HG03558 (cell line): ENCODE data around the gene SPSB4.
"Not testable (repeated sequence)": the region's sequence is repeated elsewhere in the genome, so short reads cannot be mapped to it uniquely, and the experiment has no call there.

Experiments used
- ATAC-seq: cut with Tn5 transposase; IDR thresholded peaks from one replicate; pipeline ENCODE4 v1.9.1; 2021; ENCODE audit warnings: moderate number of reproducible peaks; ENCODE audit not compliant: unreplicated experiment; ENCODE audit errors: extremely low read depth

SPSB4 gene

DNA sequence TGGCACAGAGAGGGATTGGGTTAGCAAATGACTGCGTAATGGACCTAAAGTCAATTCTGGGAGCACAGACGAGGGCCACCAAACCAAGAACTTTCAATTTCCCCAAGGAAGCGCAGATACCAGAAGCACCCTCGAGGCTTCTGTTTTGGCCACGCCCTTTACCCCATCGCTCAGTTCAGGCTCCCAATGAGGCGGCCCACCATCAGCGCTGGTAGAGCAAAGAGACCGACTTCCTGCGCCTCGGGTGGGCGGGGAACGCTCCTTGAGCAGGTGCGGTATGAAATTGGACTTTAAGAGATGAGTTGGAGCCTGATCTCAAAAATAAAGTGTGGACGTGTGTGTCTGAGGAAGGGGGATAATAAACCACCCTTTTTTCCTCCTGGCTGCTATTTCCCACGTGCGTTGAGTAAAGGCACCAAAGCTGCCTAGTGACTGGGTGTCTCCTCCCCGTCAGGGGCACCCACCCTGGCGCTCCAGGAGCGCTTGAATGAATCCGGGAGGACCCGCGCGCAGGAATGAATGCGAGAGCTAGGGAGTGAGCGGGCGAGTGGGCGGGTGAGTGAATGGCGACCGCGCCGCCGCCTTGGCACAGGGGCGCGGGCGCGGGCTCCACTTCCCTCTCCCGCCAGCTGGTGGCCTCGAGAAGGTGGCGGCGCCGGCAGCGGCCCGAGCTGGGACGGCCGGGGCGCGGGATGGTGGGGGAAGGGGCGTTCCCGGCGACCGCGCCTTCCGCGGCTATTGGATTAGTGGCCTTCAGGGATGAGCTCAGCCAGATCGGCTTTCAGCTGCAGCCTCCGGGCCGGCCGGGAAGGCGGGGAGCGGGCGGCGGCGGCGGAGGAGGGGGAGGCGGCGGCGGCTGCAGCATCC lies at the start of gene SPSB4:
Gene SPSB4 (plus strand): TSS at position 772 of the 867 bp plus-strand sequence. CDS start 14,758 bp downstream, outside the sequence.
- ATAC-seq, result no peak

DNA sequence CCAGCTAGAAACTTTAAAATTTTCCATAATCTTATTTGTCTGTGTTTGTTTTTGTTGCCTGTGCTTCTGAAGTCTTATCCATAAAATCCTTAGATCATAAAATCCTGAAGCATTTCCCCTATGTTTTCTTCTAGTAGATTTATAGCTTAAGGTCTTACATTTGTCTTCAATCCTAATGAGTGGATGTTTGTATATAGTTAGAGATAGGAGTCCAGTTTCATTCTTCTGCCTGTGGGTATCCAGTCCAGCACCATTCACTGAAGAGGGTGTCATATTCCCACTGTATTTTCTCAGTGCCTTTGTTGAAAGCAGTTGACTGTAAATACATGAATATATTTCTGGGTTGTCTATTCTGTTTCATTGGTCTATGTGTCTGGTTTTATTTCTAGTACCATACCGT lies 44.8 kb upstream of the SPSB4 start:
- no peak for ATAC-seq

DNA sequence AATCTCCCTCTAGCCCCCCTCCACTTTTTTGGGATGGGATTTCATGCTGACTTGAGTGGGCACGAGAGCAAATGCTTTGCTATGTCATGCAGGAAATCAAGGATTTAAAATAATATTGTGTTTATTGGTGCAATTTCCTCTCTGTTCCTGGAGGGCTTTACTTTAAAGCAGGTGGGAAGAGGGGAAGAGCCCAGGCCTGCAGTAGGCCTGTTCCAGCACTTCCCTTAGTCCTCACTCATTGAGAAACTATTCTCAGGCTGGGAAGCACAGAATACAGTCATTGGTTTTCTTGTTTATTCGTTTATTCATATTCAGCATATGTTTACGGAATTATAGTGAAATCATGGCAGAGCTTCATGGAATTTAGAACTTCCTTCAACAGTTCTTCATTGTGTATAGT lies 41.7 kb upstream of the SPSB4 start:
- ATAC-seq, result no peak

DNA sequence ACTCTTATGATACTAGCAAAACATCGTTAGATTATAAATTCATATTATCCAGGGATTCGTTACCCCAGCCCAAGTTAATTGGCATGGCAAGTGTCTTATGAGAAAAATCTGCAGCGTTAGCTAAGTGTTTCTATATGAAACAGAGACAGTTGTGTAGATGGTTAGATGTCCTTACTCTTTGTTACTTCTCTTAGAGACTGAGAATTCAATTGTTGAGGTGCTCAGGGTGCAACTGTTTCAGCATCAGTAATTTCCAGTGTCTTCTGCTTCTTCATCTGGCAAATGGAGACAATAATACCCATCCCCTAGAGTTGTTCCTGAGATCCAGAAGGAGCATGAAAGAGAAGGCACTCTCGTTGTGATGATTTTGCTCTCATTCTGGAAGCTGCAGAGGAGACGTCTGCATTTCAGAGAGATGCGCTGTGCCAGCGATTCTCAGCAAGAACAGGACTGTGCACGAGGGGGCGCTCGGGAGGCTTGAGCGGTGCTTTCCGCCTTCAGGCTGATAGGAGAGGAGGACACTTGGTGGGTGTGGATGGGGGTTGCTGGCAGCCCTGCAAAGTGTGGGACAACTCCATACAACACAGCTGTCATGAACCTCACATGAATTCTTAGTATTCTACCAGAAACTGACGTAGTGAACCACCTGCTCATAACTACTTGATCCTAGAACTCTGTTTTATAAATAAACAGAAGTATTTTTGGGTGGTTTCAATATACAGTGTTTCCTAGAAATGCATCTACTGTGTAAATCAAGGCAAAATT lies 39.7 kb upstream of the SPSB4 start:
- no peak for ATAC-seq

DNA sequence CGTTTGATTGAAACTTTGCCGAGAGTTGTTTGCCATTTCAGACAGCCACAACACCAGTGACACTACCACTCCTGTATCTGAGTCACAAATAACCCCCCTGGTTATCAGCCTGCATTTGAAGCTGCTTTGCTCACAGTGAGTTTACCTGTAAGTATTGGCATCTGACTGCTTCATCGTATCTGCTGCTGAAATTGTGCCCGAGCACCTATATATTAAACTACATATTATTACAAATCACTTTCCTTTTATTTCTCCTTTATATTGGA lies 39.2 kb upstream of the SPSB4 start:
- no peak for ATAC-seq

DNA sequence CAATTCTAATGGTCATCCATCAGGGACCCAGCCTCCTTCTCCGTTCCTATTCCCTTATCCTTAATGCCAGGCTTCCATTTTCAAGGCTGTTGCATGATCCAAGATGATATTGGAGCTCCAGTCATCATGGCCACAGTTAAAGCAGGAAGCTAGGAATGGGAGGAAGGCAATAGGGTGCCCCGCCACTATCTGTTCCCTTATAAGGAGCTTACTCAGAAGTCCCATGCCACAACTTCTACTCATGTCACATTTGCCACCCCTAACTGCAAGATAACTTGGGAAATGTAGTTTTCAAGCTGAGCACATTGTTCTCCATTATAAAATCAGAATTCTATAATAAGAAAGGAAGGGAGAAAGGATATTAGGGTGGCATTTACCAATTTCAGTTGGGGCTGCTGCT lies 38.6 kb upstream of the SPSB4 start:
- ATAC-seq, result no peak

DNA sequence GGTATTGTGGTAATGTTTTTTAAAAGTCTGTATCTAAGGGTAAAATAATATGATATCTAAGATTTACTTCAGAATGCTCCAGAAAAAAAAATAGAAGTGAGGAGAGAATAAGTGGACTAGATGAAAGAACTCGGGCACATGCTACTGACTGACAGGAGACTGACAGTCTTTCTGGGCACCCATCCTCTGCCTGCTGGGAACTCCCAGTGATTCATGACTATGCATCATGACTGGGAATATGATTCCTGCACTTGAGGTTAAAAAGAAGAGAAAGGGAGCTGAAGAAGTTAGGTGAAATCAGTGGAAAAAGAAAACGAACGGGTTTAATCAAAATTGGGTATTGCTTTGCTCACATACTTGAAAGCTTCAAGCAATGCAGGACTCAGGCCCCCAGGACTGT lies 35.7 kb upstream of the SPSB4 start:
- ATAC-seq, result no peak

DNA sequence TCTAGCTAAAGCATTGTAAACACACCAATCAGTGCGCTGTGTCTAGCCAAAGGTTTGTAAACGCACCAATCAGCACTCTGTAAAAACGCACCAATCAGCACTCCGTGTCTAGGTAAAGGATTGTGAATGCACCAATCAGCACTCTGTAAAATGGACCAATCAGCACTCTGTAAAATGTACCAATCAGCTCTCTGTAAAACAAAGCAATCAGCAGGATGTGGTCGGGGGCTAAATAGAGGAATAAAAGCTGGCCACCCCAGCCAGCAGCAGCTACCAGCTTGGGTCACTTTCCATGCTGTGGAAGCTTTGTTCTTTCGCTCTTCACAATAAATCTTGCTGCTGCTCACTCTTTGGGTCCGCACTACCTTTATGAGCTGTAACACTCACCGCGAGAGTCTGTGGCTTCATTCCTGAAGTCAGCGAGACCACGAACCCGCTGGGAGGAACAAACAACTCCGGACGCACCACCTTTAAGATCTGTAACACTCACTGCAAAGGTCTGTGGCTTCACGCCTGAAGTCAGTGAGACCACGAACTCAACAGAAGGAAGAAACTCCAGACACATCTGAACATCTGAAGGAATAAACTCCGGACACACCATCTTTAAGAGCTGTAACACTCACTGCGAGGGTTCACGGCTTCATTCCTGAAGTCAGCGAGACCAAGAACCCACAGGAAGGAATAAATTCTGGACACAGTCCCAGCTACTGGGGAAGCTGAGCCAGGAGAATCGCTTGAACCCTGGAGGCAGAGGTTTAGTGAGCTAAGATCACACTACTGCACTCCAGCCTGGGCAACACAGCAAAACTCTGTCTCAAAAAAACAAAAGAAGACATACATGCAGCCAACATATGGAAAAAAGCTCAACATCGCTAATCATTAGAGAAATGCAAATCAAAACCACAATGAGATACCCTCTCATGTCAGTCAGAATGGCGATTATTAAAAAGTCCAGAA lies 33.5 kb upstream of the SPSB4 start:
- ATAC-seq, result not testable (repeated sequence)

DNA sequence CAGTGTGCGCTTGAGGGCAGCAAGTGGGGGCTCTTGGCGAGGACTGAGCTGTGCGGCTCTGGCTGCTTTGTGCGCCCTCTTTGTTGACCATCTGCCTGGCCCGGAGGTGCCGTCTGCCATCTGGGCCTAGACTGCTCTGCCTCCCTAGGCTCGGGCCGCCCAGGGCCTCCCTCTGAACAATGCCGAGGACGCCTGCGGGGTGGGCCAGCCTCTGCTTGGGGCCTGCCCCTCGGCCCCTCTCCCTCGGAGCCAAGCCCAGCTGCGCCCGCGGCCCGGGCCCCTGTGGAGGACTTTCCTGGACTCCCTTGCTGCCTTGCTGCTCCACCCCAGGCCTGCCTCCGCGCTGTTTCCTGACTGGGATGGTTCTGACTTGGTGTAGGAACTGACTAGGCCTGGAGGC lies 31.9 kb upstream of the SPSB4 start:
- ATAC-seq, result no peak

DNA sequence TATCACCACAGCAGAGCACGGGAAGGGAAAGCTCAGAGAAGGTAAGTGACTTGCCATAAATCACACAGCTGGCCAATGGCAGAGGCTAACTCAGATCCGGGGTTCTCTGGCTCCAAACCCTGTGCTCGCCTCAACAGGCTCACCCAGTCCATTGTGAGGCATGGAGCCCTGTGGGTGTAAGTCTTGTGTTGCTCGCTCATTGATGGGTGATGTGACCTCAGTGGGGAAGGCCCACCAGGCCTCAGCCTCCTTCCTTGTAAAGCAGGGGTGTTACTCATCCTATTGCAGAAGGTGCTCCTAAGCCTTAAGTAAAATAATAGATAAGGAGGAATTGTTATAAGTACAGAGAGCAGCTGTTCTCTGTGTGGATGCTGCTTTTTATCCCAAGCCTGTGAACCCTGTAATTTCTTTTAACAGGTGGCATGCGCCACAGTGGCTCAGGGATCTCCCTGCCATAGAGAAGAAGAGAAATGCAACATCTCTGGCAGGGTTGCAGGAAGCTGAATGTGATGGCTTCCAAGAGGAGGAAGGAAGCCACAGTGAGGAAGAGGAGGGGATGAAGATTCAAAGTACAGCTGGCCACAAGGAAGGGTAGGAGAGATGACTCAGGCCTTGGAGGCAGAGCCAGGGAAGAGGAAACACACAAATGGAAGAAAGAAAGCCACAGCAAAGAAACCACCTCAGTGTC lies 30.9 kb upstream of the SPSB4 start:
- ATAC-seq, result no peak

DNA sequence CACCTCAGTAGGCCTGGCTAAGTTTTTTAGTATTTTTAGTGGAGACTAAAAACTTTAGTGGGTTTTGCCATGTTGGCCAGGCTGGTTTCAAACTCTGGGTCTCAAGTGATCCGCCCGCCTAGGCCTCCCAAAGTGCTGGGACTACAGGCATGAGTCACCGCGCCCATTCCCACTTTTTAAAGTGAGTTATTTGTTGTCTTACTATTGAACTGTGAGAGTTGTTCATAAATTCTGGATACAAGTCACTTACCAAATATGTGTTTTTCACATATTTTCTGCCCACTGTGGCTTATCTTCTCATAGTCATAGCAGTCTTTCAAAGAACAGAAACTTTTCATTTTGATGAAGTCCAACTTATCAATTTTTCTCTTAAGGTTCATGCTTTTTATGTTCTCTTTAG lies 29.9 kb upstream of the SPSB4 start:
- no peak for ATAC-seq

DNA sequence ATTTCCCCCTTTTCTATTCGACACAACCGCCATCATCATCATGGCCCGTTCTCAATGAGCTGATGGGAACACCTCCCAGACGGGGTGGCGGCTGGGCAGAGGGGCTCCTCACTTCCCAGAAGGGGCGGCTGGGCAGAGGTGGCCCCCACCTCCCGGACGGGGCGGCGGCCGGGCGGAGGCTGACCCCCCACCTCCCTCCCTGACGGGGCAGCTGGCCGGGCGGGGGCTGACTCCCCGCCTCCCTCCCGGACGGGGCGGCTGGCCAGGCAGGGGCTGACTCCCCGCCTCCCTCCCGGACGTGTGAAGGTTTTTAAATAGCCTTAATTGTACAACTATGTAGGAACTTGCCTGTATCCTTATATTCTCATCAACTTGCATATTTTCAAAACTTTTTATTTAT lies 20.9 kb upstream of the SPSB4 start:
- no peak for ATAC-seq

DNA sequence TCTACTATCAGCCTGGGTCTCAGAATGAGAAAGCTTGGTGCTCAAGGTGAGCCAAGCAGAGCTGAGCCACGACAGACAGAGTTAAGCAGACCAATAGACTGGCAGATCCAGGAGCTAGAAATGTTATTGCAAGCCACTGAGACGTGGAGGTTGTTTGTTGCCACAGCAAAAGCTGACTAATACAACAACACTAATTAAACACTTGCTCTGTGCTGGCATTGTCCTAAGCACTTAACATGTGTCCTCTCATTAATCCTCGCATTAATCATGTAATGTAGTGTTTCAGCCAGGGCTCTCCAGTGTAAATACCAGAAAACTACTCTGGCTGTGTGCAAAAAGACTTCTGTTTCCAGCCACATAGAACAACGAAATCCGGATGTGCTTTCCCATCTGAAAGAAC lies 11.6 kb upstream of the SPSB4 start:
- no peak for ATAC-seq

DNA sequence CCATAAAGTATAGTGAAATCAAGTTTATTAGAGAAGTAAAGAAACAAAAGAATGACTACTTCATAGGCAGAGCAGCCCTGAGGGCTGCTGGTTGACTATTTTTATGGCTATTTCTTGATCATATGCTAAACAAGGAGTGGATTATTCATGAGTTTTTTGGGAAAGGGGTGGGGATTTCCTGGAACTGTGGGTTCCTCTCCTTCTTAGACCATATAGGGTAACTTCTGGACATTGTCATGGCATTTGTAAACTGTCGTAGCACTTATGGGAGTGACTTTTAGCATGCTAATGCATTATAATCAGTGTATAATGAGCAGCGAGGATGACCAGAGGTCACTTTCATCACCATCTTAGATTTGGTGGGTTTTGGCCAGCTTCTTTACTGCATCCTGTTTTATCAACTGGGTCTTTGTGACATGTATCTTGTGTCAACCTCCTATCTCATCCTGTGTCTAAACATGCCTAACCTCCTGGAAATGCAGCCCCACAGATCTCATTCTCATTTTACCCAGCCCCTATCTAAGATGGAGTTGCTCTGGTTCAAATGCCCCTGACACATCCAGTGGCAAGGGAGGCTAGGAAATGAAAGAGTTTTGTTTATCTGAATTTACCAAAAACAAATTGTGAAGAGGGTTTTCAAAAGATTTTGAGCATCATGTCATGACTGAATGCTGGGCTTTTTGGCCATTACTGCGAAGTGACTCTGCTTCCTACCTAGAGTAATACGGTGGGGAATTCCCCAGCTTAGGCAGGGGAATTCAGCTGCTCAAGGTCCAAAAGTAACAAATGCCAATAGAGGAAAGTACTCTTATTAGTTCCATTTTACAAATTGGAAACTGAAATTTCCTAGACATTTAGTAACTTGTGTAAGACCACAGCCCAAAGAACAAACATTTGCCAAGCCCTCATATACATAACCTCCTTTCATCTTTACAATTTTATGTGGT lies 6.2 kb upstream of the SPSB4 start:
- no peak for ATAC-seq

DNA sequence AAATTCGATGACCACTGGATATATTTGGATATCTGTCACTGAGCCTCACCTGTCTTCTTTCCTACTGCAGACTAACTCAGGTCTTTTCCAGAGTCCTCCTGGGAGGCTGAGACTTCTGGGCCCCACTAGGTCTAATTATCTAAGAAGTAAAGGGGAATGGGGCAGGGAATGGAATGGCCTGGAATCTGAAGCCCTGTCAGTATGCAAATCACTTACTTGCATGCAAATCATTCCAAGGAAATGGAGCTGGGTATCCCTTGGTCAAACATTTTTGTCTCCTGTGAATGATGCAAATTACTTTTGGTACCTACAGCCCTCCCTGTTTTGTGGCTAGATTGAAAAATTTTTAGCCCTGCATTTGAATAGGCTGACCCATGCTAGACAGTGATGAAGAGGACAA lies 5.3 kb upstream of the SPSB4 start:
- ATAC-seq, result no peak

DNA sequence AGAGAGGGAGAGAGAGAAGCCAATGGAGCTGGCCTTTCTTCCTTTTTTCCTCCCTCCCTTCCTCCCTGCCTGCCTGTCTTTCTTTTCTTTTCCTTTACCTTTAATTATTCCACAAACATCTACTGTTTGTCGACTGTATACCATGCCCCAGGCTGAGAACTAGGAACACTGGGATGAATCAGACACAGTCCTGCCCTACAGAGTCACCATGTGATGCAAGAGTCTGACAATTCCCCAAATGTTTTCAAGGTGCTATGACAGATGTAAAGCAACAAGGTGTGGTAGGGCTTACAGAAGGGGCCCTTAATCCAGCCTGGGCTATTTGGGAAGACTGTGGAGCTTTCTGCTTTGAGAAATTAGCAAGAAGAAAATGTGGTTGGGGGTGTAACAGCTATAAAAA lies 4.0 kb upstream of the SPSB4 start:
- no peak for ATAC-seq

DNA sequence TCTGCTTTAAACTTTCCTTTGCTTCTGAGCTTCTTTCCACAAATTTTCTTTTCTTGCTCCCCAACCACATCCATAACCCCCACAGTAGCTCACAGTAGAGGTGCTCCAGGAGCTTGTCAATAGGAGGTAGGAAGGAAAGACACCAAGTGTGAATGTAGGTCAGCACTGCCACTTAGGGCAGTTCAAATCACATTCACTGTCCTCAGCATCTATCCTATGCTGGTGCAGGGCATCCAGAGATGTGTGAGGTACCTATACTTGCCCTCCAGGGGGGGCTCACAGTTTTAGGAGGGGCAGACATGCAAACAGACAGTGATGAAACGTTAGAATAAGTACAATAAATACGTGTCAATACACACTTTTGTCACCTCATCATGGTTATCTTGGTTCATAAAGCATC lies 1.5 kb upstream of the SPSB4 start:
- ATAC-seq, result no peak

DNA sequence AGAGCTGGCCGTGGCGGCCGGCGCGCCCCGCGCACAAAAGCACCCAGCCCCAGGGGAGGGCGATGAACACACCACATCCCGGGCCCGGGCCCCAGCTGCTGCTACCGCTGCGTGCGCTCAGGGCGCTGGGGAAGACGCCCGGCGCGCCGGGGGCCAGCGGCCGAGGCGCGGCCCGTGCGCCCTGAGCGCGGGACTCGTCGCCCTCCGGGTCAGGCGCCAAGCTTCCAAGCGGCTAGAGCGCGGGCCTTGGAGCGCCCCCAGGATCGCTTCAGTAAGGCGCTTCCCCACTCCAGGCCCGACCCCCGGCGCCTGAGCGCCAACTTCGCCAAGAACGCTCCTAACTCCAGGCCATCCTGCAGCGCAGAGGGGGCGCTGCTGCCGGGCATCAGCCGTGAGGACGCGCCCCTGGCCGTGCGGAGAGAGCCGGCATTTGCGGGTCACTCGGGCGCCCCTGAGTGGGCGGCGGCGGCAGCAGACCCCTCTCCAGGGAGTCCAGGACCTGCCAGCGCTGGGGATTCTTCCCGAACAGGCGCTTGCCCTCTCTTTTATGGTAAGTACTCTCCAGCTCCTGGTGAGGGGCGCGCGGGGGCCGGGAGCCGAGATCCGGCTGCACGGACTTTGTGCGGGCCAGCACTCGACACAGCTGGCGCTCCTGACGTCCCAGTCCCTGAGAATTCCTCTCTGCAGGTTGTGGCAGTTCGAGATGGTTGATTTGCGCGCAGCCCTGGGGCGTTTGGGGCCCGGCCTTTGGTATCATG lies 475 bp downstream of the SPSB4 start:
- ATAC-seq, result no peak
